K562 (cell line): ENCODE data around the gene CIAO1. TPM values are rescaled to one million over a fixed set of nuclear protein-coding genes. Genes with fewer than 3 reads are reported as not detected.

ENCODE experiments used
- ARHGAP35 ChIP-seq: fragments of 450-650 bp; IDR thresholded peaks from 2 replicates; pipeline ENCODE4 v1.6.1; 2018; ENCODE audit not compliant: partially characterized antibody
- BRCA1 ChIP-seq, 2 experiments: fragments of 450-650 bp in 1 of 2; sonication (generic) in 1 of 2; formaldehyde crosslinking in 1 of 2; IDR thresholded peaks; 2 replicates each; pipeline versions ENCODE4 v1.5.0 to v1.6.1; 2017 to 2020; ENCODE audit warnings: mild to moderate bottlenecking in 1 of 2, missing genetic modification reagents in 1 of 2
- EP400 ChIP-seq: fragments of 450-650 bp; IDR thresholded peaks from 2 replicates; pipeline ENCODE4 v1.6.1; 2017; ENCODE audit warnings: antibody characterized with exemption, mild to moderate bottlenecking, moderate library complexity
- FOXA3 ChIP-seq, 2 experiments: fragments of 450-650 bp in 1 of 2; sonication (generic) in 1 of 2; formaldehyde crosslinking; IDR thresholded peaks in 1 of 2; conservative IDR thresholded peaks in 1 of 2; 2 replicates each; pipeline versions ENCODE4 v1.4.0 to v1.8.0; 2020 to 2022; ENCODE audit warnings: mild to moderate bottlenecking in 2 of 2, missing genetic modification reagents in 1 of 2
- FUS ChIP-seq: fragments of 200-400 bp; formaldehyde crosslinking; optimal IDR thresholded peaks from 2 replicates; pipeline ENCODE3; 2017; ENCODE audit warnings: low read depth, low read length
- HDGF ChIP-seq: fragments of 450-650 bp; IDR thresholded peaks from 2 replicates; pipeline ENCODE4 v1.6.1; 2016
- JUNB ChIP-seq: fragments of 450-650 bp; formaldehyde crosslinking; conservative IDR thresholded peaks from 2 replicates; pipeline ENCODE4 v1.4.0; 2020; ENCODE audit warnings: mild to moderate bottlenecking
- MEF2A ChIP-seq: IDR thresholded peaks from 2 replicates; pipeline ENCODE4 v1.6.1; 2011; ENCODE audit warnings: low read depth, mild to moderate bottlenecking, low read length, moderate library complexity; ENCODE audit not compliant: control insufficient read depth
- OTX1 ChIP-seq: fragments of 450-650 bp; formaldehyde crosslinking; IDR thresholded peaks from 2 replicates; pipeline ENCODE4 v1.4.0; 2022; ENCODE audit warnings: mild to moderate bottlenecking
- PML ChIP-seq: IDR thresholded peaks from 2 replicates; pipeline ENCODE4 v1.6.1; 2012; ENCODE audit warnings: low read length, inconsistent platforms
- POLR2AphosphoS5 ChIP-seq: IDR thresholded peaks from 2 replicates; pipeline ENCODE4 v1.6.1; 2011; ENCODE audit warnings: mild to moderate bottlenecking, low read depth, low read length, moderate library complexity; ENCODE audit not compliant: control insufficient read depth, insufficient read depth
- TBL1XR1 ChIP-seq, 2 experiments: IDR thresholded peaks; 2 replicates each; pipeline ENCODE4 v1.6.1; 2012; ENCODE audit warnings: improper control_type of control experiment in 2 of 2, low read length in 2 of 2, mild to moderate bottlenecking in 1 of 2
- TCFL5 ChIP-seq: fragments of 250-450 bp; sonication (Bioruptor Pico); conservative IDR thresholded peaks from 2 replicates; pipeline ENCODE4 v1.6.1; 2021; ENCODE audit warnings: mild to moderate bottlenecking, moderate library complexity, matching md5 sums
- polyA plus RNA-seq, 8 experiments: library from polyadenylated mRNA; depleted of rRNA in 4 of 8; stranded (reverse) in 5 of 8; unstranded in 3 of 8; fragments of >200 nt; fragmentation: Nextera tagmentation in 2 of 8; fragmentation: Illumina TruSeq in 1 of 8; extraction: Ambion mirVana in 2 of 8; extraction: Trizol in 1 of 8; gene quantifications; 2 replicates each; pipeline versions ENCODE4 v1.2.1 to v1.2.3, GENCODE V29; 2011 to 2014; ENCODE audit warnings: inconsistent platforms in 1 of 8, missing spikeins in 1 of 8
- total RNA-seq, 7 experiments: library from RNA; depleted of rRNA in 6 of 7; stranded (reverse); fragments of >200 nt in 6 of 7; fragmentation: Illumina TruSeq in 2 of 7; extraction: Trizol in 2 of 7; gene quantifications; 2 replicates each; pipeline versions ENCODE4 v1.2.1 to v1.2.3, GENCODE V29; 2011 to 2021; ENCODE audit warnings: low replicate concordance in 1 of 7
- TF ChIP-seq, protein P1 (sequence below): sonication (generic); formaldehyde crosslinking; IDR thresholded peaks from 2 replicates; pipeline ENCODE4 v1.8.0; 2022; ENCODE audit warnings: mild to moderate bottlenecking, missing genetic modification reagents, borderline replicate concordance
- TF ChIP-seq, protein P2 (sequence below): fragments of 450-650 bp; IDR thresholded peaks from 2 replicates; pipeline ENCODE4 v1.7.1; 2018; ENCODE audit warnings: mild to moderate bottlenecking, low read depth; ENCODE audit not compliant: partially characterized antibody
- TF ChIP-seq, protein P3 (sequence below): sonication (generic); formaldehyde crosslinking; IDR thresholded peaks from 2 replicates; pipeline ENCODE4 v1.8.0; 2022; ENCODE audit warnings: mild to moderate bottlenecking, missing genetic modification reagents
- TF ChIP-seq, protein P4 (sequence below): fragments of 200-800 bp; sonication (Bioruptor generic); IDR thresholded peaks from 2 replicates; pipeline ENCODE4 v1.6.1; 2017; ENCODE audit warnings: missing genetic modification characterization, missing compliant biosample characterization
- TF ChIP-seq, protein P5 (sequence below): fragments of 250-450 bp; sonication (Bioruptor Pico); IDR thresholded peaks from 2 replicates; pipeline ENCODE4 v1.8.0; 2021; ENCODE audit warnings: borderline replicate concordance, mild to moderate bottlenecking, moderate library complexity; ENCODE audit not compliant: poor library complexity, severe bottlenecking

Gene CIAO1
- total and polyA plus RNA-seq, 9 of the 15 experiments (the other 6 are each of a cell fraction or from before 2014, with no cell fraction given): 11.4 to 156 (median 92.8) TPM

DNA sequence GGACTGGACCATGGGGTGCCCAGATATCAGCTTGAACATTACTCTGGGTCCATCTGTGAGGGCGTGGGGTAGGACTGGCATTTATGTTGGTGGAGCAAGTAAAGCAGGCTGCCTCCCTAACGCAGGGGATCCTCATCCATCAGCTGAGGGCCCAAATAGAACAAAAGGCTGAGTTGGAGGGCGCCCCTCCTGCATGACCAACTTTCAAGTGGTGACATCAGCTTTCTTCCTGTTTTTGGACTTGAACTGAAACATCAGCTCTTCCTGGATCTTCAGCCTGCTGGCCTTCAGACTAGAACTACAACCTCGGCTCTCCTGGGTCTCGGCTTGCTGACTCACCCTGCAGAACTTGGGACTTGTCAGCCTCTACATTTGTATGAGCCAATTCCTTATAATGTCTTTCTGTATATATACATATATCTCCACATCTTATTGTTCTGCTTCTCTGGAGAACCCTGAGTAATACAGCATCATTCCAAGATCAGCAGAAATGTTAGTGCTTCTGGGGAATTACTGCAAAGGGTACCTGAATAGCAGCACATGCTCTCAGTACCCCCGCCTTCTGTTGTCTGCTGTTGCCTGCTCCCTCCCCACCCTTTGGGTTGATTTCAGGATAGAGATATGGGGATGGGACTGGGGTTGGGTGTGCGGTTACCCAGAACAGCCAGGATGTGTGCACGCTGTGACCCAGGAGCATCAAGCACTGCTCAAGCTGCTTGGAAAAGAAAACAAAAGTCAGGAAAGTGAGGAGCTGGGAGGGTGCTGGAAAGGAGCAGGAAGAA, 20.2 kb upstream of the CIAO1 start (continued):
- TF ChIP-seq, protein P1, sequence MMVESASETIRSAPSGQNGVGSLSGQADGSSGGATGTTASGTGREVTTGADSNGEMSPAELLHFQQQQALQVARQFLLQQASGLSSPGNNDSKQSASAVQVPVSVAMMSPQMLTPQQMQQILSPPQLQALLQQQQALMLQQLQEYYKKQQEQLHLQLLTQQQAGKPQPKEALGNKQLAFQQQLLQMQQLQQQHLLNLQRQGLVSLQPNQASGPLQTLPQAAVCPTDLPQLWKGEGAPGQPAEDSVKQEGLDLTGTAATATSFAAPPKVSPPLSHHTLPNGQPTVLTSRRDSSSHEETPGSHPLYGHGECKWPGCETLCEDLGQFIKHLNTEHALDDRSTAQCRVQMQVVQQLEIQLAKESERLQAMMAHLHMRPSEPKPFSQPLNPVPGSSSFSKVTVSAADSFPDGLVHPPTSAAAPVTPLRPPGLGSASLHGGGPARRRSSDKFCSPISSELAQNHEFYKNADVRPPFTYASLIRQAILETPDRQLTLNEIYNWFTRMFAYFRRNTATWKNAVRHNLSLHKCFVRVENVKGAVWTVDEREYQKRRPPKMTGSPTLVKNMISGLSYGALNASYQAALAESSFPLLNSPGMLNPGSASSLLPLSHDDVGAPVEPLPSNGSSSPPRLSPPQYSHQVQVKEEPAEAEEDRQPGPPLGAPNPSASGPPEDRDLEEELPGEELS (CRISPR knock-in tag): no peak
- TF ChIP-seq, protein P2, sequence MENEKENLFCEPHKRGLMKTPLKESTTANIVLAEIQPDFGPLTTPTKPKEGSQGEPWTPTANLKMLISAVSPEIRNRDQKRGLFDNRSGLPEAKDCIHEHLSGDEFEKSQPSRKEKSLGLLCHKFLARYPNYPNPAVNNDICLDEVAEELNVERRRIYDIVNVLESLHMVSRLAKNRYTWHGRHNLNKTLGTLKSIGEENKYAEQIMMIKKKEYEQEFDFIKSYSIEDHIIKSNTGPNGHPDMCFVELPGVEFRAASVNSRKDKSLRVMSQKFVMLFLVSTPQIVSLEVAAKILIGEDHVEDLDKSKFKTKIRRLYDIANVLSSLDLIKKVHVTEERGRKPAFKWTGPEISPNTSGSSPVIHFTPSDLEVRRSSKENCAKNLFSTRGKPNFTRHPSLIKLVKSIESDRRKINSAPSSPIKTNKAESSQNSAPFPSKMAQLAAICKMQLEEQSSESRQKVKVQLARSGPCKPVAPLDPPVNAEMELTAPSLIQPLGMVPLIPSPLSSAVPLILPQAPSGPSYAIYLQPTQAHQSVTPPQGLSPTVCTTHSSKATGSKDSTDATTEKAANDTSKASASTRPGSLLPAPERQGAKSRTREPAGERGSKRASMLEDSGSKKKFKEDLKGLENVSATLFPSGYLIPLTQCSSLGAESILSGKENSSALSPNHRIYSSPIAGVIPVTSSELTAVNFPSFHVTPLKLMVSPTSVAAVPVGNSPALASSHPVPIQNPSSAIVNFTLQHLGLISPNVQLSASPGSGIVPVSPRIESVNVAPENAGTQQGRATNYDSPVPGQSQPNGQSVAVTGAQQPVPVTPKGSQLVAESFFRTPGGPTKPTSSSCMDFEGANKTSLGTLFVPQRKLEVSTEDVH: no peak
- TF ChIP-seq, protein P3, sequence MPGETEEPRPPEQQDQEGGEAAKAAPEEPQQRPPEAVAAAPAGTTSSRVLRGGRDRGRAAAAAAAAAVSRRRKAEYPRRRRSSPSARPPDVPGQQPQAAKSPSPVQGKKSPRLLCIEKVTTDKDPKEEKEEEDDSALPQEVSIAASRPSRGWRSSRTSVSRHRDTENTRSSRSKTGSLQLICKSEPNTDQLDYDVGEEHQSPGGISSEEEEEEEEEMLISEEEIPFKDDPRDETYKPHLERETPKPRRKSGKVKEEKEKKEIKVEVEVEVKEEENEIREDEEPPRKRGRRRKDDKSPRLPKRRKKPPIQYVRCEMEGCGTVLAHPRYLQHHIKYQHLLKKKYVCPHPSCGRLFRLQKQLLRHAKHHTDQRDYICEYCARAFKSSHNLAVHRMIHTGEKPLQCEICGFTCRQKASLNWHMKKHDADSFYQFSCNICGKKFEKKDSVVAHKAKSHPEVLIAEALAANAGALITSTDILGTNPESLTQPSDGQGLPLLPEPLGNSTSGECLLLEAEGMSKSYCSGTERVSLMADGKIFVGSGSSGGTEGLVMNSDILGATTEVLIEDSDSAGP (CRISPR knock-in tag): no peak
- TF ChIP-seq TBL1XR1 (IDR thresholded peaks at IDR 0.05; ENCODE audit: low read length in 2 of 2): no peak
- TF ChIP-seq FOXA3 (CRISPR knock-in tag; conservative IDR thresholded peaks at IDR 0.05 in 1 of 2, IDR thresholded peaks at IDR 0.05 in 1 of 2): no peak
- TF ChIP-seq, protein P4, sequence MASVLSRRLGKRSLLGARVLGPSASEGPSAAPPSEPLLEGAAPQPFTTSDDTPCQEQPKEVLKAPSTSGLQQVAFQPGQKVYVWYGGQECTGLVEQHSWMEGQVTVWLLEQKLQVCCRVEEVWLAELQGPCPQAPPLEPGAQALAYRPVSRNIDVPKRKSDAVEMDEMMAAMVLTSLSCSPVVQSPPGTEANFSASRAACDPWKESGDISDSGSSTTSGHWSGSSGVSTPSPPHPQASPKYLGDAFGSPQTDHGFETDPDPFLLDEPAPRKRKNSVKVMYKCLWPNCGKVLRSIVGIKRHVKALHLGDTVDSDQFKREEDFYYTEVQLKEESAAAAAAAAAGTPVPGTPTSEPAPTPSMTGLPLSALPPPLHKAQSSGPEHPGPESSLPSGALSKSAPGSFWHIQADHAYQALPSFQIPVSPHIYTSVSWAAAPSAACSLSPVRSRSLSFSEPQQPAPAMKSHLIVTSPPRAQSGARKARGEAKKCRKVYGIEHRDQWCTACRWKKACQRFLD (CRISPR knock-in tag): 0 out of 2 replicates have a peak, but pooled peaks have one; percentile 7
- TF ChIP-seq TCFL5: no peak
- no peak for TF ChIP-seq POLR2AphosphoS5
- TF ChIP-seq EP400: peak; percentile 66
- no peak for TF ChIP-seq ARHGAP35
- TF ChIP-seq JUNB (CRISPR knock-in tag): no peak
- TF ChIP-seq MEF2A: no peak
- no peak for TF ChIP-seq BRCA1 (IDR thresholded peaks at IDR 0.05)
- TF ChIP-seq BRCA1 (CRISPR knock-in tag; IDR thresholded peaks at IDR 0.05): no peak
- TF ChIP-seq FUS: no peak
- TF ChIP-seq PML: no peak
- no peak for TF ChIP-seq HDGF
- TF ChIP-seq, protein P5, sequence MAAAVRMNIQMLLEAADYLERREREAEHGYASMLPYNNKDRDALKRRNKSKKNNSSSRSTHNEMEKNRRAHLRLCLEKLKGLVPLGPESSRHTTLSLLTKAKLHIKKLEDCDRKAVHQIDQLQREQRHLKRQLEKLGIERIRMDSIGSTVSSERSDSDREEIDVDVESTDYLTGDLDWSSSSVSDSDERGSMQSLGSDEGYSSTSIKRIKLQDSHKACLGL (CRISPR knock-in tag): no peak
- no peak for TF ChIP-seq OTX1 (CRISPR knock-in tag)
